GM19239 (cell line): Measurements from ENCODE around the gene SLC13A1.

ENCODE experiments used
- DNase-seq: peaks from one replicate; pipeline ENCODE4 v3.0.0; 2011; ENCODE audit warnings: low spot score; ENCODE audit not compliant: insufficient read length
- FAIRE-seq: peaks from 2 replicates; lab custom pipeline; 2011; peaks lifted over from hg19 to GRCh38; lab: Jason Lieb, UNC

The SLC13A1 gene

GRCh38 chr7:123198111-123198510 lies 1.7 kb downstream of the SLC13A1 start:
- DNase-seq (no peak), FAIRE-seq (no peak)

GRCh38 chr7:123193235-123193634 lies 6.5 kb downstream of the SLC13A1 start:
- DNase-seq (no peak), FAIRE-seq (no peak)

- FAIRE-seq (no peak), DNase-seq (no peak)
Measured at GRCh38 chr7:123191132-123191531, 8.6 kb downstream of the SLC13A1 start.

- no peak for DNase-seq
- FAIRE-seq: peak; percentile 84
Measured at GRCh38 chr7:123190109-123190831, 9.5 kb downstream of the SLC13A1 start.

GRCh38 chr7:123185756-123186155 lies 14.0 kb downstream of the SLC13A1 start:
- DNase-seq: no peak
- FAIRE-seq: no peak

GRCh38 chr7:123184271-123184670 lies 15.5 kb downstream of the SLC13A1 start:
- FAIRE-seq (no peak), DNase-seq (no peak)

GRCh38 chr7:123183431-123183830 lies 16.3 kb downstream of the SLC13A1 start:
- no peak for DNase-seq
- FAIRE-seq: no peak

GRCh38 chr7:123177442-123177841 lies 22.3 kb downstream of the SLC13A1 start:
- FAIRE-seq (no peak), DNase-seq (no peak)

GRCh38 chr7:123170333-123171246 lies 29.2 kb downstream of the SLC13A1 start:
- DNase-seq (no peak), FAIRE-seq (no peak)

- DNase-seq (no peak), FAIRE-seq (no peak)
Measured at GRCh38 chr7:123169065-123169464, 30.7 kb downstream of the SLC13A1 start.

- FAIRE-seq: no peak
- DNase-seq: no peak
Measured at GRCh38 chr7:123157606-123158005, 42.2 kb downstream of the SLC13A1 start.

- FAIRE-seq (no peak), DNase-seq (no peak)
Measured at GRCh38 chr7:123155571-123155970, 44.2 kb downstream of the SLC13A1 start.

GRCh38 chr7:123154231-123154860 lies 45.4 kb downstream of the SLC13A1 start:
- FAIRE-seq: peak; percentile 94

GRCh38 chr7:123151443-123151842 lies 48.3 kb downstream of the SLC13A1 start:
- FAIRE-seq (no peak), DNase-seq (no peak)

More at GRCh38 chr7:123154231-123154860, 45.4 kb downstream of the SLC13A1 start:
- peak; percentile 9 for DNase-seq

GRCh38 chr7:123148813-123149212 lies 51.0 kb downstream of the SLC13A1 start:
- DNase-seq (no peak), FAIRE-seq (no peak)

GRCh38 chr7:123143252-123144006 lies 56.3 kb downstream of the SLC13A1 start:
- FAIRE-seq (no peak), DNase-seq (no peak)

GRCh38 chr7:123140561-123140960 lies 59.2 kb downstream of the SLC13A1 start:
- FAIRE-seq (no peak), DNase-seq (no peak)

- DNase-seq (no peak), FAIRE-seq (no peak)
Measured at GRCh38 chr7:123135960-123136359, 63.8 kb downstream of the SLC13A1 start.

GRCh38 chr7:123133924-123134323 lies 65.8 kb downstream of the SLC13A1 start:
- DNase-seq (no peak), FAIRE-seq (no peak)

GRCh38 chr7:123131961-123132360 lies 67.8 kb downstream of the SLC13A1 start:
- FAIRE-seq (no peak), DNase-seq (no peak)
